WTC11 (cell line): Measurements from ENCODE around the gene KLHL10. TPM values are rescaled to one million over a fixed set of nuclear protein-coding genes. Genes with fewer than 3 reads are reported as not detected.

Source experiments
- AR ChIP-seq: fragments of 250-450 bp; sonication (Bioruptor Pico); IDR thresholded peaks from 2 replicates; pipeline ENCODE4 v1.9.0; 2021; ENCODE audit warnings: mild to moderate bottlenecking
- CDX4 ChIP-seq: fragments of 250-450 bp; sonication (Bioruptor Pico); IDR thresholded peaks from 2 replicates; pipeline ENCODE4 v1.9.0; 2021; ENCODE audit warnings: moderate library complexity, mild to moderate bottlenecking, inconsistent platforms, borderline replicate concordance
- CREB1 ChIP-seq: sonication (generic); formaldehyde crosslinking; IDR thresholded peaks from 2 replicates; pipeline ENCODE4 v1.8.0; 2023; ENCODE audit warnings: mild to moderate bottlenecking, missing genetic modification reagents
- ELF4 ChIP-seq: sonication (generic); formaldehyde crosslinking; IDR thresholded peaks from 2 replicates; pipeline ENCODE4 v1.8.1; 2022; ENCODE audit warnings: low read depth, mild to moderate bottlenecking, moderate library complexity, missing genetic modification reagents
- EMX1 ChIP-seq: fragments of 250-450 bp; sonication (Bioruptor Pico); IDR thresholded peaks from 2 replicates; pipeline ENCODE4 v1.8.0; 2021; ENCODE audit warnings: mild to moderate bottlenecking
- ERG ChIP-seq: fragments of 250-450 bp; sonication (Bioruptor Pico); IDR thresholded peaks from 2 replicates; pipeline ENCODE4 v1.8.0; 2021; ENCODE audit warnings: mild to moderate bottlenecking
- ESRRA ChIP-seq: sonication (generic); formaldehyde crosslinking; IDR thresholded peaks from 2 replicates; pipeline ENCODE4 v1.8.1; 2022; ENCODE audit warnings: mild to moderate bottlenecking, missing genetic modification reagents, borderline replicate concordance
- ETV6 ChIP-seq: sonication (generic); formaldehyde crosslinking; IDR thresholded peaks from 2 replicates; pipeline ENCODE4 v1.8.1; 2022; ENCODE audit warnings: mild to moderate bottlenecking, missing genetic modification reagents
- FOXJ3 ChIP-seq: sonication (generic); formaldehyde crosslinking; IDR thresholded peaks from 2 replicates; pipeline ENCODE4 v1.9.0; 2021; ENCODE audit warnings: missing genetic modification reagents, mild to moderate bottlenecking, borderline replicate concordance
- FOXP1 ChIP-seq: sonication (generic); formaldehyde crosslinking; IDR thresholded peaks from 2 replicates; pipeline ENCODE4 v1.8.0; 2022; ENCODE audit warnings: missing genetic modification reagents, mild to moderate bottlenecking, moderate library complexity, borderline replicate concordance
- GRHL2 ChIP-seq: fragments of 250-450 bp; sonication (Bioruptor Pico); IDR thresholded peaks from 2 replicates; pipeline ENCODE4 v1.8.0; 2022; ENCODE audit warnings: mild to moderate bottlenecking, moderate library complexity; ENCODE audit not compliant: insufficient replicate concordance, severe bottlenecking
- HMGXB4 ChIP-seq: sonication (generic); formaldehyde crosslinking; IDR thresholded peaks from 2 replicates; pipeline ENCODE4 v1.8.1; 2023; ENCODE audit warnings: mild to moderate bottlenecking, moderate library complexity, missing genetic modification reagents
- NFE2L1 ChIP-seq: sonication (generic); formaldehyde crosslinking; IDR thresholded peaks from 2 replicates; pipeline ENCODE4 v1.8.1; 2023; ENCODE audit warnings: missing genetic modification reagents
- PREB ChIP-seq: sonication (generic); formaldehyde crosslinking; IDR thresholded peaks from 2 replicates; pipeline ENCODE4 v1.8.1; 2022; ENCODE audit warnings: mild to moderate bottlenecking, missing genetic modification reagents, moderate library complexity, borderline replicate concordance
- PRRX2 ChIP-seq: fragments of 250-450 bp; sonication (Bioruptor Pico); IDR thresholded peaks from 2 replicates; pipeline ENCODE4 v1.8.0; 2021; ENCODE audit warnings: mild to moderate bottlenecking
- RELA ChIP-seq: sonication (generic); formaldehyde crosslinking; IDR thresholded peaks from 2 replicates; pipeline ENCODE4 v1.8.1; 2022; ENCODE audit warnings: missing genetic modification reagents, mild to moderate bottlenecking, borderline replicate concordance
- SP1 ChIP-seq: sonication (generic); formaldehyde crosslinking; conservative IDR thresholded peaks from 2 replicates; pipeline ENCODE4 v1.8.1; 2022; ENCODE audit warnings: missing genetic modification reagents
- TCF7 ChIP-seq: sonication (generic); formaldehyde crosslinking; IDR thresholded peaks from 2 replicates; pipeline ENCODE4 v1.8.0; 2022; ENCODE audit warnings: mild to moderate bottlenecking, low read depth, missing genetic modification reagents, moderate library complexity
- TEAD1 ChIP-seq: sonication (generic); formaldehyde crosslinking; IDR thresholded peaks from 2 replicates; pipeline ENCODE4 v1.8.0; 2022; ENCODE audit warnings: mild to moderate bottlenecking, missing genetic modification reagents
- TEAD4 ChIP-seq: sonication (generic); formaldehyde crosslinking; IDR thresholded peaks from 2 replicates; pipeline ENCODE4 v1.8.0; 2022; ENCODE audit warnings: mild to moderate bottlenecking, missing genetic modification reagents
- USF2 ChIP-seq: sonication (generic); formaldehyde crosslinking; IDR thresholded peaks from 2 replicates; pipeline ENCODE4 v1.8.1; 2023; ENCODE audit warnings: mild to moderate bottlenecking, missing genetic modification reagents, moderate library complexity
- ZNF263 ChIP-seq: sonication (generic); formaldehyde crosslinking; IDR thresholded peaks from 2 replicates; pipeline ENCODE4 v1.8.1; 2022; ENCODE audit warnings: low read depth, mild to moderate bottlenecking, moderate library complexity, missing genetic modification reagents
- ZNF532 ChIP-seq: fragments of 250-450 bp; sonication (Bioruptor Pico); IDR thresholded peaks from 2 replicates; pipeline ENCODE4 v1.9.0; 2021; ENCODE audit warnings: mild to moderate bottlenecking, borderline replicate concordance
- total RNA-seq: library from RNA; stranded (reverse); gene quantifications from 3 replicates; pipeline ENCODE4 v1.2.3, GENCODE V29; 2021

KLHL10 gene
- total RNA-seq, 1 experiment from 2014 or later: 0.35 TPM

- TF ChIP-seq PREB (CRISPR knock-in tag) (no peak), AR (CRISPR knock-in tag) (no peak), CDX4 (CRISPR knock-in tag) (no peak), TEAD4 (CRISPR knock-in tag) (no peak), ZNF532 (CRISPR knock-in tag) (no peak), RELA (CRISPR knock-in tag) (peak; percentile 29; the same call in 1 of the 2 replicates), USF2 (CRISPR knock-in tag) (peak; percentile 30; the same call in 1 of the 2 replicates), CREB1 (CRISPR knock-in tag) (no peak), FOXJ3 (CRISPR knock-in tag) (no peak), ESRRA (CRISPR knock-in tag) (peak; percentile 83; the same call in 1 of the 2 replicates), TCF7 (CRISPR knock-in tag) (peak; percentile 87), ERG (0 out of 2 replicates have a peak, but pooled peaks have one; percentile 23), NFE2L1 (peak; percentile 54; the same call in 1 of the 2 replicates), ZNF263 (peak; percentile 47; the same call in 1 of the 2 replicates), FOXP1 (CRISPR knock-in tag) (no peak; the same call in 1 of the 2 replicates), ELF4 (no peak; the same call in none of the 2 replicates), PRRX2 (no peak), HMGXB4 (CRISPR knock-in tag) (peak; percentile 97), GRHL2 (CRISPR knock-in tag) (no peak), EMX1 (CRISPR knock-in tag) (no peak), ETV6 (CRISPR knock-in tag) (peak; percentile 39; the same call in 1 of the 2 replicates), TEAD1 (CRISPR knock-in tag) (no peak), SP1 (no peak; the same call in 1 of the 2 replicates)
These were observed 25.9 kb upstream of the KLHL10 start, which contains the start of gene P3H4 (continued) for GRCh38 chr17:41811549-41812380.
